HCT116 (cell line): ENCODE results near the gene STK32C. TPM values are rescaled to one million over a fixed set of nuclear protein-coding genes. Genes with fewer than 3 reads are reported as not detected.

Experiments used
- ATAC-seq: fragments of 200-7000 bp; cut with Tn5 transposase; 2 replicates; pipeline ENCODE4 v1.9.1; 2020; ENCODE audit warnings: mild to moderate bottlenecking, moderate library complexity
- BruUV-seq: library from RNA; stranded (reverse); fragments of 400-500 nt; replicated peaks from 2 replicates; lab custom pipeline; 2021; lab: Mats Ljungman, UMichigan
- CTCF ChIA-PET: fragments of 300-600 bp; sonication (Branson Sonifier 250); formaldehyde crosslinking; loops from one replicate; lab custom pipeline; 2021; ENCODE audit warnings: antibody characterized with exemption; lab: Charles Lee
- POLR2A ChIA-PET: fragments of 300-600, 350-600 bp; sonication (Branson Sonifier 250); formaldehyde crosslinking; loops from one replicate; lab custom pipeline; 2021; ENCODE audit warnings: antibody characterized with exemption; lab: Charles Lee
- RAD21 ChIA-PET, 2 experiments: fragments of 300-600 bp; sonication (Branson Sonifier 250); formaldehyde crosslinking; loops; one replicate each; lab custom pipeline; 2023; ENCODE audit warnings: low total read pairs in 2 of 2; ENCODE audit not compliant: uncharacterized antibody in 2 of 2, unreplicated experiment in 2 of 2, low non-redundant PET in 1 of 2; lab: Charles Lee
- DNase-seq: peaks from one replicate; pipeline ENCODE4 v3.0.0-alpha.2; 2010; ENCODE audit warnings: low read depth, low spot score
- H2AFZ ChIP-seq: fragments of 200-600 bp; shearing (Covaris generic), sonication (generic); 2 replicates; pipeline ENCODE4 v1.6.1; 2017; ENCODE audit warnings: low read depth, mixed run types, mixed read lengths, antibody characterized with exemption, low read length; ENCODE audit not compliant: poor library complexity, severe bottlenecking
- H3K27ac ChIP-seq: 2 replicates; pipeline ENCODE4 v1.5.1; 2012; ENCODE audit warnings: low read depth, low read length
- H3K27me3 ChIP-seq: fragments of 200-600 bp; sonication (generic); 2 replicates; pipeline ENCODE4 v1.6.1; 2016; ENCODE audit warnings: mixed run types, low read length, mixed read lengths; ENCODE audit not compliant: insufficient read depth
- H3K36me3 ChIP-seq, 2 experiments: fragments of 200-500 bp in 1 of 2; fragments of 200-600 bp in 1 of 2; sonication (Bioruptor generic) in 1 of 2; sonication (generic) in 1 of 2; 2 replicates each; pipeline versions ENCODE4 v1.5.1 to v1.6.1; 2014 to 2016; ENCODE audit warnings: low read length in 2 of 2, inconsistent platforms in 1 of 2, mixed read lengths in 1 of 2, mixed run types in 1 of 2; ENCODE audit not compliant: insufficient read depth in 2 of 2, control insufficient read depth in 1 of 2
- H3K4me1 ChIP-seq, 2 experiments: fragments of 200-600 bp in 1 of 2; sonication (generic) in 1 of 2; 2 replicates each; pipeline versions ENCODE4 v1.5.1 to v1.6.1; 2012 to 2017; ENCODE audit warnings: low read length in 2 of 2, inconsistent platforms in 1 of 2, mild to moderate bottlenecking in 1 of 2, mixed read lengths in 1 of 2, mixed run types in 1 of 2, moderate library complexity in 1 of 2; ENCODE audit not compliant: insufficient read depth in 2 of 2, control insufficient read depth in 1 of 2
- H3K4me2 ChIP-seq: fragments of 200-600 bp; sonication (generic); 2 replicates; pipeline ENCODE4 v1.6.1; 2017; ENCODE audit warnings: mixed run types, low read length, mixed read lengths
- H3K4me3 ChIP-seq, 2 experiments: fragments of 200-600 bp in 1 of 2; sonication (generic) in 1 of 2; replicated peaks in 1 of 2; 2 replicates each; pipeline ENCODE4 v1.5.1; 2011 to 2016; ENCODE audit warnings: low read length in 2 of 2, control low read depth in 1 of 2, low read depth in 1 of 2, mild to moderate bottlenecking in 1 of 2, mixed read lengths in 1 of 2, mixed run types in 1 of 2
- H3K79me2 ChIP-seq: fragments of 200-600 bp; sonication (generic); 2 replicates; pipeline ENCODE4 v1.6.1; 2017; ENCODE audit warnings: mild to moderate bottlenecking, mixed run types, low read length, moderate library complexity, mixed read lengths; ENCODE audit not compliant: insufficient read depth
- H3K9ac ChIP-seq: fragments of 200-600 bp; sonication (generic); 2 replicates; pipeline ENCODE4 v1.6.1; 2016; ENCODE audit warnings: low read length, mixed read lengths
- H3K9me2 ChIP-seq: fragments of 200-600 bp; sonication (generic), shearing (Covaris generic); 2 replicates; pipeline ENCODE4 v1.6.1; 2017; ENCODE audit warnings: mixed run types, mild to moderate bottlenecking, moderate library complexity; ENCODE audit not compliant: insufficient read depth
- H3K9me3 ChIP-seq, 2 experiments: fragments of 200-500 bp in 1 of 2; fragments of 200-600 bp in 1 of 2; sonication (Bioruptor generic) in 1 of 2; sonication (generic) in 1 of 2; 2 replicates each; pipeline ENCODE4 v1.6.1; 2014 to 2017; ENCODE audit warnings: low read length in 2 of 2, mixed read lengths in 2 of 2, inconsistent platforms in 1 of 2, low read depth in 1 of 2, mild to moderate bottlenecking in 1 of 2, mixed run types in 1 of 2, moderate library complexity in 1 of 2; ENCODE audit not compliant: control insufficient read depth in 1 of 2, insufficient read depth in 1 of 2
- H4K20me1 ChIP-seq: fragments of 200-600 bp; sonication (generic), shearing (Covaris generic); 2 replicates; pipeline ENCODE4 v1.6.1; 2017; ENCODE audit warnings: mixed run types, mild to moderate bottlenecking, moderate library complexity; ENCODE audit not compliant: insufficient read depth
- ATF3 ChIP-seq: IDR thresholded peaks from 2 replicates; pipeline ENCODE4 v1.6.1; 2012
- CBX3 ChIP-seq: IDR thresholded peaks from 2 replicates; pipeline ENCODE4 v1.6.1; 2012; ENCODE audit warnings: low read depth
- ELF1 ChIP-seq: IDR thresholded peaks from 2 replicates; pipeline ENCODE4 v1.6.1; 2012; ENCODE audit warnings: low read depth, borderline replicate concordance
- FOSL1 ChIP-seq: IDR thresholded peaks from 2 replicates; pipeline ENCODE4 v1.6.1; 2012; ENCODE audit warnings: low read depth
- JUND ChIP-seq: IDR thresholded peaks from 2 replicates; pipeline ENCODE4 v1.6.1; 2012
- REST ChIP-seq: IDR thresholded peaks from 2 replicates; pipeline ENCODE4 v1.6.1; 2012; ENCODE audit warnings: low read depth
- SP1 ChIP-seq: IDR thresholded peaks from 2 replicates; pipeline ENCODE4 v1.6.1; 2012; ENCODE audit warnings: low read depth
- TCF7L2 ChIP-seq: IDR thresholded peaks from 2 replicates; pipeline ENCODE4 v1.7.0; 2011; ENCODE audit warnings: borderline replicate concordance, inconsistent platforms; ENCODE audit not compliant: insufficient read depth, insufficient read length; ENCODE audit errors: extremely low read depth
- ZBTB33 ChIP-seq: IDR thresholded peaks from 2 replicates; pipeline ENCODE4 v1.6.1; 2011; ENCODE audit warnings: mild to moderate bottlenecking, low read length, moderate library complexity; ENCODE audit not compliant: insufficient replicate concordance; ENCODE audit errors: extremely low read depth
- ZFX ChIP-seq: fragments of 450-650 bp; IDR thresholded peaks from 2 replicates; pipeline ENCODE4 v1.6.1; 2017
- ZNF274 ChIP-seq: fragments of 200-500 bp; sonication (Bioruptor generic); IDR thresholded peaks from 2 replicates; pipeline ENCODE4 v1.6.1; 2014; ENCODE audit warnings: mild to moderate bottlenecking, low read depth, low read length, inconsistent platforms
- intact Hi-C: fragments of 100-400 bp; cut with micrococcal nuclease; formaldehyde crosslinking; loops from 2 replicates; pipeline ENCODE4 v1.10.0; 2022
- total RNA-seq: library from RNA; stranded (reverse); gene quantifications from one replicate; pipeline ENCODE4 v1.2.1, GENCODE V29; 2021; ENCODE audit not compliant: unreplicated experiment
- TF ChIP-seq, protein P1 (sequence below): IDR thresholded peaks from 2 replicates; pipeline ENCODE4 v1.6.1; 2012

The STK32C gene
- total RNA-seq, 1 experiment from 2014 or later = 29.7 TPM

- CTCF ChIA-PET = no interaction called here
- Histone ChIP-seq H4K20me1 (no peaks in the 10 kb centered on the region), H3K4me3 (no peak overlapping the region), H3K9me2 (no peaks in the 10 kb centered on the region), H3K4me2 (no peak overlapping the region), H3K9ac (no peak overlapping the region), H3K9me3 (no peaks in the 10 kb centered on the region), H2AFZ (no peak overlapping the region), H3K36me3 (no peaks in the 10 kb centered on the region), H3K4me1 (peaks cover 3 to 12% of the 10 kb centered on the region in 2 experiments; a peak in 2 of 4 replicates), H3K27ac (no peak overlapping the region), H3K27me3 (no peaks in the 10 kb centered on the region), H3K79me2 (peaks cover 13% of the 10 kb centered on the region; the same call in 1 of the 2 replicates)
- TF ChIP-seq FOSL1 (no peak), JUND (no peak), SP1 (no peak)
- RAD21 ChIA-PET = no interaction called here
- DNase-seq (no peak), ATAC-seq (no peak)
- POLR2A ChIA-PET = no interaction called here
- BruUV-seq = no TSS peak
- intact Hi-C loops = no loop called here
Measured at GRCh38 chr10:132304756-132305509, 2.8 kb downstream of the STK32C start.

GRCh38 chr10:132303361-132304115, 4.2 kb downstream of the STK32C start:
- H3K27me3 ChIP-seq = no peaks in the 10 kb centered on the region
- H3K4me2 ChIP-seq = no peak overlapping the region
- peaks cover under 1 to 7% of the 10 kb centered on the region in 2 experiments; a peak in 2 of 4 replicates for H3K4me1 ChIP-seq
- ChIA-PET POLR2A (no interaction called here), CTCF (no interaction called here), RAD21 (no interaction called here)
- H3K27ac ChIP-seq = no peak overlapping the region
- no TSS peak for BruUV-seq
- DNase-seq (no peak), ATAC-seq (no peak)
- H3K79me2 ChIP-seq = peaks cover 13% of the 10 kb centered on the region; the same call in 1 of the 2 replicates
- intact Hi-C loops = no loop called here
- H3K9me3 ChIP-seq = no peaks in the 10 kb centered on the region
- H4K20me1 ChIP-seq = no peaks in the 10 kb centered on the region
- no peaks in the 10 kb centered on the region for H3K9me2 ChIP-seq
- no peak overlapping the region for H3K9ac ChIP-seq
- no peak overlapping the region for H3K4me3 ChIP-seq
- H2AFZ ChIP-seq = no peak overlapping the region
- H3K36me3 ChIP-seq = no peaks in the 10 kb centered on the region
- TF ChIP-seq SP1 = no peak
- no peak for TF ChIP-seq FOSL1
- TF ChIP-seq REST = no peak
- TF ChIP-seq ELF1 = no peak
- TF ChIP-seq ZBTB33 = no peak
- TF ChIP-seq TCF7L2 = no peak
- TF ChIP-seq ATF3 = no peak
- TF ChIP-seq, protein P1, sequence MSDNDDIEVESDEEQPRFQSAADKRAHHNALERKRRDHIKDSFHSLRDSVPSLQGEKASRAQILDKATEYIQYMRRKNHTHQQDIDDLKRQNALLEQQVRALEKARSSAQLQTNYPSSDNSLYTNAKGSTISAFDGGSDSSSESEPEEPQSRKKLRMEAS = no peak
- no peak for TF ChIP-seq ZFX
- no peak for TF ChIP-seq CBX3
- TF ChIP-seq ZNF274 = no peak
